NCI-H510A (cell line): ENCODE data around the gene RFXAP.
"Not testable (repeated sequence)": the region's sequence is repeated elsewhere in the genome, so short reads cannot be mapped to it uniquely, and the experiment has no call there.

ENCODE experiments used
- DNase-seq: peaks from one replicate; lab custom pipeline; 2025; lab: John Stamatoyannopoulos, UW

RFXAP gene, protein sequence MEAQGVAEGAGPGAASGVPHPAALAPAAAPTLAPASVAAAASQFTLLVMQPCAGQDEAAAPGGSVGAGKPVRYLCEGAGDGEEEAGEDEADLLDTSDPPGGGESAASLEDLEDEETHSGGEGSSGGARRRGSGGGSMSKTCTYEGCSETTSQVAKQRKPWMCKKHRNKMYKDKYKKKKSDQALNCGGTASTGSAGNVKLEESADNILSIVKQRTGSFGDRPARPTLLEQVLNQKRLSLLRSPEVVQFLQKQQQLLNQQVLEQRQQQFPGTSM

DNA sequence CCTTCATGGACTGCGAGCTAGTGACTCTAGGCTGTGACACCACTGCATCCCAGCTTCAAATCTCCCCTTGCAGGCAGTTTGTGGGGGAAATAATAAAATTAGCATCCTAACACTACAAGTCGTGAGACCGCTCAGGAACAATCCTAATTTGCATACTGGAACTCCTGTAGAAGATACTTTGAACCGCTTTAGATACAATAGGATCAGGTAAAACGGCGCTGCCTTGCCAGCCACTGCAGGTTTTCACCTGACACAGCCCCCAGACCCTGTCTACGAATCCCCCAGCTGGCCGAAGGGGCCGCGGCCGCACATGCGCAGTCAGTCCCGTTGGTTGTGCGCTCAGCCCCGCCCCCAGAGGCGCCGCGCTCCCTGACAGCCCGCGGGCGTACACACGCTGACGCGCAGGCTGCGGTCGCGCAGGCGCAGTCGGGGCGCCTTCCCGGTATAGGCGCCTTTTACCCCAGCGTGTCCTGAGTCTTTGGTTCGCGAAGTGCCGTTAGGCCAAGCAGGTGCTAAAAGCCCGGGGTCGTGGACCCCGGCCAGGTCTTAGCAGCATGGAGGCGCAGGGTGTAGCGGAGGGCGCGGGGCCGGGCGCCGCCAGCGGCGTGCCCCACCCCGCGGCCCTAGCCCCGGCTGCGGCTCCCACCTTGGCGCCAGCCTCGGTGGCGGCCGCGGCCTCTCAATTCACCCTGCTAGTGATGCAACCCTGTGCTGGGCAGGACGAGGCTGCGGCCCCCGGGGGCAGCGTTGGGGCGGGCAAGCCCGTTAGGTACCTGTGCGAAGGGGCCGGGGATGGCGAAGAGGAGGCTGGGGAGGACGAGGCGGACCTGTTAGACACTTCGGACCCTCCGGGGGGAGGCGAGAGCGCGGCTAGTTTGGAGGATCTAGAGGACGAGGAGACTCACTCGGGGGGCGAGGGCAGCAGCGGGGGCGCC is at the start of gene RFXAP:
RFXAP (plus strand) TSS at position 419 of the 935 bp plus-strand sequence; CDS start at position 555, 136 bp downstream.
- DNase-seq = peak; percentile 60

DNA sequence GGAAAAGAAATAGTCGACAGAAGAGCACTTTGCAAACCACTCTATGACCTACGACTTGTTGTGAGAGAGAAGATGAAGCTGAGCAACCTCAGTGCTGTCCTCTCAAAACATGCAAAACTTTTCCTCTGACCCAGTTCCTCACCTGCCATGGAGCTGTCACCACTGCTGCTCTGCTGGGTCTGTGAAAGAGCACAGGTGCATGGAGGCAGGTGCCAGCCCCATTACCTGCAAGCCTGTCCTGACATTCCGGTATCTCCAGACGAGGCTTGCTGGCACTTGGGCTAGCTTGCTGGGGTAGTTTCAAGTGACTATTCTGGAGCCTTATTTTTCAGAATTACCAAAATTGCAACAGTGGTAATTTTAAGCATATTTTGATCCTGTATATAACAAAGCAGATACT is 49.5 kb upstream of the RFXAP start:
- DNase-seq = no peak

GRCh38 chr13:36770741-36771140 is 48.3 kb upstream of the RFXAP start:
- DNase-seq = no peak

- DNase-seq = no peak
Measured at GRCh38 chr13:36772853-36773252, 46.2 kb upstream of the RFXAP start.

- DNase-seq = no peak
Measured at GRCh38 chr13:36774931-36775330, 44.1 kb upstream of the RFXAP start.

DNA sequence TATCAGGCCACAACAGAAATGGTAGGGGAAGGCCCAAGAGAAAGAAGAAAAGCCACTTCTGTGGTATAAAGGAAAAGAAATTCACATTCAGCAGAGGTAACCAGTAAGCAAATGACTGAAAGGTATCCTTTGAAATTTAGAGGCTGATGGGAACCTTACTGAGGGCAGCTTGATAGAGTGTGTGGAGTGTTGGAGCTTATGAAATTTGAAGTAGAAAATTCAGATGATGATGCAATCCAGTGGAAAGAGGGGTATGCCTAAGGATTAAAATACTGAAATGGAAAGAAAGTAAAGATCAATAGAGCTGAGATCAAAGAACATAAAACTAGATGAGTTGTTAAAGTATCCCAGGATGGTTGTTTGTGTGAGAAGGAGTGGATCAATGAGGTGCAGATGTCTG is 42.8 kb upstream of the RFXAP start:
- no peak for DNase-seq

GRCh38 chr13:36778083-36778671 is 40.8 kb upstream of the RFXAP start:
- DNase-seq = no peak

GRCh38 chr13:36783890-36784289 is 35.1 kb upstream of the RFXAP start:
- DNase-seq = no peak

GRCh38 chr13:36786175-36786574 is 32.8 kb upstream of the RFXAP start:
- DNase-seq = not testable (repeated sequence)

- DNase-seq = no peak
Measured at GRCh38 chr13:36787181-36787580, 31.8 kb upstream of the RFXAP start.

DNA sequence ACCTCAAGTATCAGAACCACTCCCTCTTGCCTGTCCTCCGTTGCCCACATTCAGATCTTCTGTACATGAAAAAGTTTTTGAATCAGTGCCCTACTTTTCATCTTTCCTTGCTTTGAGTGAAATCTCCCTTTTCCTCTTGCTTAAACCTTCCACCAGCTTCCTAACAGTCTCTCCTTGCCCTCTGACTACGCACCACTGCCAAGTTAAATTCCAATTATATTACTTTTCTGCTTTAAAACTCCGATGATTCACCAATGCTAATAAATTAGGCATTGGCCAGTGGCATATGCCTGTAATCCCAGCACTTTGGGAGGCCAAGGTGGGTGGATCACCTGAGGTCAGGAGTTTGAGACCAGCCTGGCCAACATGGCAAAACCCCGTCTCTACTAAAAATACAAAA is 30.7 kb upstream of the RFXAP start:
- DNase-seq = no peak

DNA sequence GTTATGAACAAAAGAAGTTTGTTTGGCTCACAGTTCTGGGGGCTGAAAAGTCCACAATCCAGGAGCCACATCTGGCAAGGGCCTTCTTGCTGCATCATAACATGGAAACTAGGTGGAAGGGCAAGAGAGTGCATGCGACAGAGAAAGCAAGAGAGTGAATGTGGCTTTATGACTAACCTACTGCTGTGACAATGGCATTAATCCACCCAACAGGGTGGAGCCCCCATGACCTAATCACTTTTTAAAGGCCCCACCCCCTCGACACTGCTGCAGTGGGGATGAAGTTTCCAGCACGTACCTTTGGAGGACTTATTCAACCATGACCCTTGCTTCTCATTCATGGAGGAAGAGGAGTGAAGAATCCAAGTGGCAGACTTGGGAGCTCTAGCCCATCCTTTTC is 30.0 kb upstream of the RFXAP start:
- DNase-seq = no peak

DNA sequence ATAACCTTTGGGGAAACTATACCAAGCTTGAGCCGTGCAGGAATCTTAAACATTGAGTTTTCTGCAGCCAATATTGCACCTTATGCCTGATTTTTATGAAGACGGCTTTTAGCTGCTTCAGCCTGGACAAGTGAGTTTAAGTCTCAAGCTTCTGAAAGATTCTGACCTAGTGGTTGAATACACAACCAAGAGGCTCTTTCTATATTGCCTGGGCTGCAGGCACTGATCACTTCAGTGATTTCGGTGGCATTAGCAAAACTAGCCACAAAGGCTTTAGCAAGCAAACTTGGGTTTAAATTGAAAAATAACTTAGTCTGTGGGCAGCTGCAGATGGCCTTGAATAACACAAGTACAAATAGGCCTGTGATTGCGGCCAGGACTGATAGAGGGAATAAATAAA is 29.3 kb upstream of the RFXAP start:
- no peak for DNase-seq

DNA sequence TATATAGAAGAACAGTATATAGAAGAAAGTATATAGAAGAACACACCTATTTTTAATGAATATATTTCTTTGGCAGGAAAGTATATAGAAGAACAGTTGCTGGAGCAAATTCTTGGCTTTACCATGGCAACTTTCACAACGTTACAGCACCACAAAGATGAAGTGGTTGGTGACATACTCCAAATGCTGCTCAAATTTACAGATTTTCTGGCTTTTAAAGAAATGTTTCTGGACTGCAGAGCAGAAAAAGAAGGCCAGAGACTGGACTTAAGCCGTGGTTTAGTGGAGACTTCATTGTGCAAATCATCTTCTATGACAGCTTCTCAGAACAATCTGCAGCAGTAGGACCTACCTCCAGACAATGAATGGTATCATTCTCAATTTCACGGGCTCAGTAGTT is 24.3 kb upstream of the RFXAP start:
- no peak for DNase-seq

DNA sequence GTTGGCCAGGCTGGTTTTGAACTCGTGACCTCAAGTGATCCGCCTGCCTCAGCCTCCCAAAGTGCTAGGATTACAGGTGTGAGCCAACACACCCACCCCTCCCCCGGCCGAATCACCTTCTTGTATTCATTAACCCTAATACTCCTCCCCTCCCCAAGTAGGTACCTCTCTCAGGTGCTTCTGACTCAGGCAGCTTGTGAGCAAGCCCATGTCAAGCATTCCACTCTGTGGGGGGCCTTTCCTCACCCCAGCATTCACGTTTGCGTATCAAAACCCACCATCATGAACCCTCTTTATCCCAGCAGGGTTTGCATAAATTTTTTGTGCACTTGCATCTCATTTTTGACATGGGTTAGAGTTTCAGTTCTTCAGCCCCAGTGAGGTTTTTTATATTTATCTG is 23.6 kb upstream of the RFXAP start:
- no peak for DNase-seq

DNA sequence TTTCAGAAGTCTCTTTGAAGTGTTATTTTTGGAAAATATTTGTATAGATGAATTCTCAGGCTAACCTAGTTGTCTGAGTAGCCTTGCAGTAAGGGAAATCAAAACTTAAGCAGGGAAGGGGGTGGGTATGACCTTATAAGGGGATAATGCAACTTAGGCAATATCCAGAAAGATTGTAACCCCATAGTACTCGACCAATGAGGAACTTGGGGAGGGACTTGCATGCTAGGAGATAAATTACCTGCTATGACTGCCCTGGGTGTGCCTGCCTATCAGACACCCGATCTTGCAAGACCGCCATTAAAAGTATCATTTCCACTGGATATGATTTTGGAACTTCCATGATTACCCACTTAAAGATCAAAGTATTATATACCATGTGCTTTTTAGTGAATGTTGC is 23.0 kb upstream of the RFXAP start:
- DNase-seq = no peak

DNA sequence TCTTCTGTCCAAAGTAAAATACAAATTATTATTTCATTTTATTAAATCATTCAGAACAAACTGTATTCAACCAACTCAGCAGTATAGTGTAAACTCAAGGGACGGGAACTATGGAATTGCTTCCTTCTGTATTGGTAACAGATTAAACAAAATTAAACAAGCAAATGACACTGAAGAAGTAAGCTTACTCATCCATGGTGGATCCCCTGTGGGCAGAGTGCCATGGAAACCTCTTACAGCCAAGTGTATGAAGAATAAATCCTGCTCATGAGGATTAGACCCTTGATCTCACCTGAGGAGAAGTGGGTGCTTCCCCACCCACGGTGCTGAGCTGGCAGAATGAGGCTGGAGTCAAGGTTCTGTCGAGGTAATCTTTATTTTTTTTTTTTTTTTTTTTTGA is 18.0 kb upstream of the RFXAP start:
- no peak for DNase-seq

- DNase-seq = no peak
Measured at GRCh38 chr13:36804588-36804987, 14.4 kb upstream of the RFXAP start.

DNA sequence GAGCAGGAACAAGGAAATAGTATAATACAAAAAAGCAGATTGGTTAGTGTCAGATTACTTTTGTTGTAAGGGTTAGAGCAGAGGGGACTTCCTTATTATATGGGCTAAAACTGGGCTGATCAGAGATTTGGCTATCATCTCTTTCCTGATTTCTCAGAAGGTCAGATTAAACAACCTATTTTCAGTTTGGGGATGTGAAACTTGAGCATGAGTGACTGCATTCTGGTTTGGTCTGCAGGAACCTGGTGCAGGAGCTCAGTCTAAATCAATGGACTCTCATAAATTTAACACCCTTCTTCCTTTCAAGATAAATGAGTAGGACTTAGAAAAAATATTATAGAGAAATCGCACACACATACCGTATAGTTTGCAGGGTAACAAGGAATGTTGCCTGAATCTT is 12.9 kb upstream of the RFXAP start:
- DNase-seq = no peak

GRCh38 chr13:36807616-36808015 is 11.4 kb upstream of the RFXAP start:
- DNase-seq = no peak

- DNase-seq = no peak
Measured at GRCh38 chr13:36813225-36813624, 5.8 kb upstream of the RFXAP start.

GRCh38 chr13:36814465-36814864 is 4.6 kb upstream of the RFXAP start:
- no peak for DNase-seq

- no peak for DNase-seq
Measured at GRCh38 chr13:36815062-36815461, 4.0 kb upstream of the RFXAP start.
